NCI-H460 (cell line): ENCODE data around the gene EVPL. TPM values are rescaled to one million over a fixed set of nuclear protein-coding genes. Genes with fewer than 3 reads are reported as not detected.
"Not testable (repeated sequence)": the region's sequence is repeated elsewhere in the genome, so short reads cannot be mapped to it uniquely, and the experiment has no call there.

Experiments
- DNase-seq: peaks from one replicate; pipeline ENCODE4 v3.0.0-alpha.2; 2016; ENCODE audit warnings: low read depth; ENCODE audit errors: extremely low read depth
- polyA plus RNA-seq: library from polyadenylated mRNA; depleted of rRNA; stranded (reverse); fragments of >200 nt; gene quantifications from 2 replicates; pipeline ENCODE4 v1.2.3, GENCODE V29; 2014; cell fraction: nucleus; rRNA removed
- total RNA-seq: library from RNA; depleted of rRNA; stranded (reverse); fragments of >200 nt; shearing (Covaris generic); gene quantifications from 2 replicates; pipeline ENCODE4 v1.2.3, GENCODE V29; 2014; rRNA removed

EVPL gene
- 8.0 and 8.6 TPM in 2 replicates for total RNA-seq
- 24.2 and 27.8 TPM in 2 replicates for polyA plus RNA-seq

GRCh38 chr17:76027159-76027839 lies at the start of gene EVPL:
Gene EVPL (minus strand): TSS chr17:76027306. CDS start chr17:76027198, 108 bp downstream.
- DNase-seq, result peak; percentile 73

GRCh38 chr17:76076146-76076764 lies 49.1 kb upstream of the EVPL start:
- DNase-seq, result no peak

GRCh38 chr17:76075364-76076145 lies 48.4 kb upstream of the EVPL start:
- peak; percentile 26 for DNase-seq

GRCh38 chr17:76074390-76075363 lies 47.6 kb upstream of the EVPL start, which contains the start of gene GALR2:
Gene GALR2 (plus strand): TSS chr17:76074781. CDS start chr17:76074884, 103 bp downstream.
- DNase-seq, result no peak

- DNase-seq, result peak; percentile 91
Measured at GRCh38 chr17:76072148-76072858, 45.2 kb upstream of the EVPL start, which contains the start of gene SRP68. Gene SRP68 (minus strand): TSS chr17:76072517. CDS start chr17:76072491, 26 bp downstream.

GRCh38 chr17:76071531-76072147 lies 44.5 kb upstream of the EVPL start:
- DNase-seq, result no peak

- DNase-seq, result no peak
Measured at GRCh38 chr17:76065775-76066174, 38.7 kb upstream of the EVPL start.

- DNase-seq, result no peak
Measured at GRCh38 chr17:76063875-76064546, 36.9 kb upstream of the EVPL start.

GRCh38 chr17:76058264-76058663 lies 31.2 kb upstream of the EVPL start:
- not testable (repeated sequence) for DNase-seq

- no peak for DNase-seq
Measured at GRCh38 chr17:76056882-76057281, 29.8 kb upstream of the EVPL start.

GRCh38 chr17:76054112-76054476 lies 27.0 kb upstream of the EVPL start:
- no peak for DNase-seq

GRCh38 chr17:76053246-76054111 lies 26.4 kb upstream of the EVPL start:
- no peak for DNase-seq

GRCh38 chr17:76051561-76051960 lies 24.5 kb upstream of the EVPL start:
- DNase-seq, result no peak

- no peak for DNase-seq
Measured at GRCh38 chr17:76050538-76051467, 23.7 kb upstream of the EVPL start.

- DNase-seq, result no peak
Measured at GRCh38 chr17:76049836-76050537, 22.9 kb upstream of the EVPL start.

- no peak for DNase-seq
Measured at GRCh38 chr17:76049239-76049638, 22.1 kb upstream of the EVPL start.
